Kidney tubule cell (primary cell): ENCODE results near the gene GPR27.

Experiments
- DNase-seq: peaks from one replicate; pipeline ENCODE4 v3.0.0-alpha.2; 2018; ENCODE audit warnings: low spot score

Gene GPR27

GRCh38 chr3:71733319-71733718, 20.3 kb upstream of the GPR27 start:
- DNase-seq: no peak

- DNase-seq: no peak
Measured at GRCh38 chr3:71734881-71735280, 18.8 kb upstream of the GPR27 start.

GRCh38 chr3:71742621-71743020, 11.0 kb upstream of the GPR27 start:
- DNase-seq: no peak

- no peak for DNase-seq
Measured at GRCh38 chr3:71744738-71745137, 8.9 kb upstream of the GPR27 start.

GRCh38 chr3:71751602-71752001, 2.1 kb upstream of the GPR27 start:
- DNase-seq: no peak

GRCh38 chr3:71752831-71753700, 589 bp upstream of the GPR27 start:
- no peak for DNase-seq

GRCh38 chr3:71754610-71755253, 1.1 kb downstream of the GPR27 start:
- DNase-seq: no peak

GRCh38 chr3:71758091-71758490, 4.4 kb downstream of the GPR27 start:
- DNase-seq: no peak

- no peak for DNase-seq
Measured at GRCh38 chr3:71759401-71759800, 5.7 kb downstream of the GPR27 start.

- no peak for DNase-seq
Measured at GRCh38 chr3:71760140-71760539, 6.5 kb downstream of the GPR27 start.

GRCh38 chr3:71763426-71763825, 9.8 kb downstream of the GPR27 start:
- DNase-seq: no peak

- no peak for DNase-seq
Measured at GRCh38 chr3:71771126-71771525, 17.5 kb downstream of the GPR27 start.

- no peak for DNase-seq
Measured at GRCh38 chr3:71771884-71772283, 18.2 kb downstream of the GPR27 start.

- DNase-seq: no peak
Measured at GRCh38 chr3:71776538-71776937, 22.9 kb downstream of the GPR27 start.

GRCh38 chr3:71778353-71778752, 24.7 kb downstream of the GPR27 start:
- no peak for DNase-seq

- no peak for DNase-seq
Measured at GRCh38 chr3:71779674-71780377, 26.2 kb downstream of the GPR27 start.

- DNase-seq: no peak
Measured at GRCh38 chr3:71780430-71780829, 26.8 kb downstream of the GPR27 start.

GRCh38 chr3:71783152-71783551, 29.5 kb downstream of the GPR27 start:
- no peak for DNase-seq

- DNase-seq: no peak
Measured at GRCh38 chr3:71784201-71784913, 30.7 kb downstream of the GPR27 start.

- no peak for DNase-seq
Measured at GRCh38 chr3:71784914-71785531, 31.4 kb downstream of the GPR27 start, which contains the start of gene PROK2. TSS of gene PROK2 (minus strand) at chr3:71785148. CDS start at chr3:71785052, 96 bp downstream.

- DNase-seq: no peak
Measured at GRCh38 chr3:71785532-71786216, 32.0 kb downstream of the GPR27 start.
